DND-41 (cell line): Measurements from ENCODE around the gene E2F2.
A peak's percentile ranks its signal among the peaks of the same experiment; 100 is the strongest.

Experiments
- ATAC-seq: fragments of 200-7000 bp; cut with Tn5 transposase; 3 replicates; pipeline ENCODE4 v1.9.1; 2021; ENCODE audit warnings: low read depth; ENCODE audit not compliant: insufficient read depth
- DNase-seq: peaks from one replicate; pipeline ENCODE4 v3.0.0-alpha.2; 2020
- H2AFZ ChIP-seq: 2 replicates; pipeline ENCODE4 v1.6.0; 2012; ENCODE audit warnings: low read depth, low read length
- H3K27ac ChIP-seq: 2 replicates; pipeline ENCODE4 v1.5.1; 2012; ENCODE audit warnings: low read length, inconsistent platforms
- H3K27me3 ChIP-seq: fragments of 200-600 bp; sonication (generic); 2 replicates; pipeline ENCODE4 v1.6.0; 2012; ENCODE audit warnings: low read length, mild to moderate bottlenecking, inconsistent platforms; ENCODE audit not compliant: insufficient read depth, poor library complexity
- H3K36me3 ChIP-seq: 2 replicates; pipeline ENCODE4 v1.5.1; 2012; ENCODE audit warnings: low read length, inconsistent platforms; ENCODE audit not compliant: insufficient read depth
- H3K4me1 ChIP-seq: 2 replicates; pipeline ENCODE4 v1.5.1; 2012; ENCODE audit warnings: mild to moderate bottlenecking, low read length; ENCODE audit not compliant: insufficient read depth
- H3K4me2 ChIP-seq: 2 replicates; pipeline ENCODE4 v1.6.0; 2012; ENCODE audit warnings: mild to moderate bottlenecking, moderate library complexity, low read length, inconsistent platforms; ENCODE audit not compliant: insufficient read depth
- H3K4me3 ChIP-seq, 2 experiments: fragments of 200-600 bp in 1 of 2; shearing (Covaris generic) in 1 of 2; 2 replicates each; pipeline ENCODE4 v1.5.1; 2012 to 2016; ENCODE audit warnings: inconsistent platforms in 2 of 2, low read length in 2 of 2, mild to moderate bottlenecking in 2 of 2, low read depth in 1 of 2, moderate library complexity in 1 of 2
- H3K79me2 ChIP-seq: 2 replicates; pipeline ENCODE4 v1.6.0; 2012; ENCODE audit warnings: low read length, inconsistent platforms; ENCODE audit not compliant: insufficient read depth
- H3K9ac ChIP-seq: 2 replicates; pipeline ENCODE4 v1.6.0; 2012; ENCODE audit warnings: low read depth, mild to moderate bottlenecking, inconsistent platforms, low read length, moderate library complexity
- H3K9me3 ChIP-seq: 2 replicates; pipeline ENCODE4 v1.5.1; 2012; ENCODE audit warnings: low read length, moderate library complexity, mild to moderate bottlenecking, inconsistent platforms; ENCODE audit not compliant: insufficient read depth, severe bottlenecking
- H4K20me1 ChIP-seq: 2 replicates; pipeline ENCODE4 v1.6.0; 2012; ENCODE audit warnings: low read length; ENCODE audit not compliant: insufficient read depth
- CTCF ChIP-seq: IDR thresholded peaks from 2 replicates; pipeline ENCODE4 v1.5.1; 2012; ENCODE audit warnings: borderline replicate concordance, low read length, moderate library complexity, mild to moderate bottlenecking; ENCODE audit not compliant: poor library complexity, severe bottlenecking; ENCODE audit errors: extremely low read depth
- EZH2 ChIP-seq: IDR thresholded peaks from 3 replicates; pipeline ENCODE4 v1.6.1; 2012; ENCODE audit warnings: borderline replicate concordance, low read depth, mild to moderate bottlenecking, moderate library complexity, low read length, inconsistent platforms; ENCODE audit not compliant: severe bottlenecking

Gene E2F2

GRCh38 chr1:23533246-23534023 lies 2.4 kb upstream of the E2F2 start:
- no peak overlapping the region for H3K4me3 ChIP-seq
- H4K20me1 ChIP-seq: peaks cover 9% of the 10 kb centered on the region
- peaks cover 29% of the 10 kb centered on the region for H3K79me2 ChIP-seq
- no peak overlapping the region for H3K9ac ChIP-seq
- H3K27ac ChIP-seq: no peak overlapping the region
- peaks cover 33% of the 10 kb centered on the region for H3K4me1 ChIP-seq
- no peak overlapping the region for H3K4me2 ChIP-seq
- ATAC-seq (no peak), DNase-seq (no peak)
- H3K36me3 ChIP-seq: peaks cover 13% of the 10 kb centered on the region; the same call in 1 of the 2 replicates
- no peaks in the 10 kb centered on the region for H3K9me3 ChIP-seq
- no peak overlapping the region for H2AFZ ChIP-seq
- no peak for TF ChIP-seq EZH2
- no peak for TF ChIP-seq CTCF
- H3K27me3 ChIP-seq: no peaks in the 10 kb centered on the region

GRCh38 chr1:23531562-23532094 lies 595 bp upstream of the E2F2 start:
- DNase-seq (no peak), ATAC-seq (no peak)
- TF ChIP-seq EZH2 (no peak), CTCF (no peak)
- H3K9ac ChIP-seq: peak overlapping the region; percentile 94
- no peaks in the 10 kb centered on the region for H3K9me3 ChIP-seq
- peaks cover 27% of the 10 kb centered on the region for H4K20me1 ChIP-seq
- peak overlapping the region; percentile 73 for H3K27ac ChIP-seq
- H3K36me3 ChIP-seq: peaks cover 29% of the 10 kb centered on the region
- H3K27me3 ChIP-seq: no peaks in the 10 kb centered on the region
- H3K79me2 ChIP-seq: peaks cover 47% of the 10 kb centered on the region
- H3K4me1 ChIP-seq: peaks cover 45% of the 10 kb centered on the region
- H3K4me2 ChIP-seq: peak overlapping the region; percentile 90
- H2AFZ ChIP-seq: peak overlapping the region; percentile 69
- H3K4me3 ChIP-seq: peak overlapping the region; percentile 13 to 80; a peak in 3 of 4 replicates

GRCh38 chr1:23530087-23530746 lies 816 bp downstream of the E2F2 start:
- Histone ChIP-seq H3K27ac (peak overlapping the region; percentile 93), H3K4me1 (peaks cover 59% of the 10 kb centered on the region), H3K4me2 (peak overlapping the region; percentile 90), H3K9ac (peak overlapping the region; percentile 94), H3K4me3 (peak overlapping the region; percentile 78 to 80), H3K27me3 (no peaks in the 10 kb centered on the region), H3K9me3 (no peaks in the 10 kb centered on the region), H3K79me2 (peaks cover 61% of the 10 kb centered on the region), H4K20me1 (peaks cover 41% of the 10 kb centered on the region), H3K36me3 (peaks cover 43% of the 10 kb centered on the region), H2AFZ (peak overlapping the region; percentile 60)
- ATAC-seq (no peak), DNase-seq (peak; percentile 57)
- no peak for TF ChIP-seq CTCF
- TF ChIP-seq EZH2: no peak
